Gastroesophageal sphincter (tissue), 3 donors: Measurements from ENCODE around the gene ADCY2.

ENCODE experiments used
- CTCF ChIP-seq, 4 experiments: fragments of 200-600 bp in 2 of 4; fragments of 450-650 bp in 2 of 4; sonication (generic) in 1 of 4; IDR thresholded peaks; one replicate each; pipeline ENCODE4 v1.5.1; 2017 to 2019; ENCODE audit warnings: antibody characterized with exemption in 4 of 4, mild to moderate bottlenecking in 2 of 4, moderate library complexity in 2 of 4
- EP300 ChIP-seq: sonication (generic); formaldehyde crosslinking; IDR thresholded peaks from one replicate; pipeline ENCODE4 v1.6.1; 2017; ENCODE audit warnings: antibody characterized with exemption, mild to moderate bottlenecking
- POLR2A ChIP-seq, 2 donors: fragments of 450-650 bp; IDR thresholded peaks; one replicate each; pipeline ENCODE4 v1.6.1; 2017; ENCODE audit warnings: antibody characterized with exemption in 2 of 2, mild to moderate bottlenecking in 2 of 2, moderate library complexity in 1 of 2
- POLR2AphosphoS5 ChIP-seq: sonication (generic); formaldehyde crosslinking; IDR thresholded peaks from one replicate; pipeline ENCODE4 v1.6.1; 2017; ENCODE audit warnings: antibody characterized with exemption

GRCh38 chr5:7849681-7850394 lies 453.9 kb downstream of the ADCY2 start:
- TF ChIP-seq POLR2A (IDR thresholded peaks at IDR 0.05), result no peak
- peak in 1 of 4 experiments; percentile 32 for TF ChIP-seq CTCF (IDR thresholded peaks at IDR 0.05)
- no peak for TF ChIP-seq EP300
- TF ChIP-seq POLR2AphosphoS5, result no peak
